Measurements from ENCODE around the gene OSBPL1A.

GRCh38 chr18:24270937-24271380 lies 126.7 kb downstream of the OSBPL1A start:
- TF ChIP-seq POLR2A (IDR thresholded peaks at IDR 0.05) (no peak), CTCF (IDR thresholded peaks at IDR 0.05) (no peak), POLR2AphosphoS5 (IDR thresholded peaks at IDR 0.05) (no peak), EP300 (IDR thresholded peaks at IDR 0.05) (no peak)
